Stimulated activated CD8-positive, alpha-beta memory T cell treated with anti-CD3 and anti-CD28 coated beads, Interleukin-2, amount 100 ng/mL, for 1 hour (primary cell): ENCODE data around the gene ARHGEF28.

Experiments
- DNase-seq, 2 donors: peaks; one replicate each; pipeline ENCODE4 v3.0.0-alpha.2; 2020; ENCODE audit warnings: low read depth in 2 of 2

ARHGEF28 gene

GRCh38 chr5:73619606-73620333 lies 6.2 kb upstream of the ARHGEF28 start:
- no peak for DNase-seq

GRCh38 chr5:73620334-73620687 lies 5.7 kb upstream of the ARHGEF28 start:
- no peak for DNase-seq

GRCh38 chr5:73623060-73623459 lies 2.9 kb upstream of the ARHGEF28 start:
- no peak for DNase-seq

- DNase-seq, result no peak
Measured at GRCh38 chr5:73623901-73624404, 2.0 kb upstream of the ARHGEF28 start.

- DNase-seq, result no peak
Measured at GRCh38 chr5:73624888-73625287, 1.1 kb upstream of the ARHGEF28 start.

- DNase-seq, result no peak
Measured at GRCh38 chr5:73625372-73625943, 538 bp upstream of the ARHGEF28 start.

- DNase-seq, result no peak
Measured at GRCh38 chr5:73626814-73627313, 868 bp downstream of the ARHGEF28 start.

- DNase-seq, result no peak
Measured at GRCh38 chr5:73629456-73629855, 3.5 kb downstream of the ARHGEF28 start.

GRCh38 chr5:73630765-73631164 lies 4.8 kb downstream of the ARHGEF28 start:
- no peak for DNase-seq

GRCh38 chr5:73631500-73631899 lies 5.5 kb downstream of the ARHGEF28 start:
- DNase-seq, result no peak

- DNase-seq, result no peak
Measured at GRCh38 chr5:73633060-73633459, 7.1 kb downstream of the ARHGEF28 start.

GRCh38 chr5:73636408-73636807 lies 10.4 kb downstream of the ARHGEF28 start:
- no peak for DNase-seq

- no peak for DNase-seq
Measured at GRCh38 chr5:73637565-73637964, 11.6 kb downstream of the ARHGEF28 start.

GRCh38 chr5:73638344-73639095 lies 12.5 kb downstream of the ARHGEF28 start:
- DNase-seq, result no peak

GRCh38 chr5:73640861-73641320 lies 14.9 kb downstream of the ARHGEF28 start:
- DNase-seq, result no peak

GRCh38 chr5:73641811-73642210 lies 15.8 kb downstream of the ARHGEF28 start:
- no peak for DNase-seq

- DNase-seq, result no peak
Measured at GRCh38 chr5:73642344-73642743, 16.3 kb downstream of the ARHGEF28 start.

GRCh38 chr5:73644385-73644963 lies 18.5 kb downstream of the ARHGEF28 start:
- no peak for DNase-seq

- no peak for DNase-seq
Measured at GRCh38 chr5:73647721-73648120, 21.7 kb downstream of the ARHGEF28 start.

- DNase-seq, result no peak
Measured at GRCh38 chr5:73648515-73648914, 22.5 kb downstream of the ARHGEF28 start.

GRCh38 chr5:73649926-73650325 lies 23.9 kb downstream of the ARHGEF28 start:
- DNase-seq, result no peak

GRCh38 chr5:73652391-73652790 lies 26.4 kb downstream of the ARHGEF28 start:
- DNase-seq, result no peak
